Measurements from ENCODE around the gene DIDO1. TPM values are rescaled to one million over a fixed set of nuclear protein-coding genes. Genes with fewer than 3 reads are reported as not detected.

DIDO1 gene
- total RNA-seq, 1 experiment from 2014 or later: 120 TPM

DNA sequence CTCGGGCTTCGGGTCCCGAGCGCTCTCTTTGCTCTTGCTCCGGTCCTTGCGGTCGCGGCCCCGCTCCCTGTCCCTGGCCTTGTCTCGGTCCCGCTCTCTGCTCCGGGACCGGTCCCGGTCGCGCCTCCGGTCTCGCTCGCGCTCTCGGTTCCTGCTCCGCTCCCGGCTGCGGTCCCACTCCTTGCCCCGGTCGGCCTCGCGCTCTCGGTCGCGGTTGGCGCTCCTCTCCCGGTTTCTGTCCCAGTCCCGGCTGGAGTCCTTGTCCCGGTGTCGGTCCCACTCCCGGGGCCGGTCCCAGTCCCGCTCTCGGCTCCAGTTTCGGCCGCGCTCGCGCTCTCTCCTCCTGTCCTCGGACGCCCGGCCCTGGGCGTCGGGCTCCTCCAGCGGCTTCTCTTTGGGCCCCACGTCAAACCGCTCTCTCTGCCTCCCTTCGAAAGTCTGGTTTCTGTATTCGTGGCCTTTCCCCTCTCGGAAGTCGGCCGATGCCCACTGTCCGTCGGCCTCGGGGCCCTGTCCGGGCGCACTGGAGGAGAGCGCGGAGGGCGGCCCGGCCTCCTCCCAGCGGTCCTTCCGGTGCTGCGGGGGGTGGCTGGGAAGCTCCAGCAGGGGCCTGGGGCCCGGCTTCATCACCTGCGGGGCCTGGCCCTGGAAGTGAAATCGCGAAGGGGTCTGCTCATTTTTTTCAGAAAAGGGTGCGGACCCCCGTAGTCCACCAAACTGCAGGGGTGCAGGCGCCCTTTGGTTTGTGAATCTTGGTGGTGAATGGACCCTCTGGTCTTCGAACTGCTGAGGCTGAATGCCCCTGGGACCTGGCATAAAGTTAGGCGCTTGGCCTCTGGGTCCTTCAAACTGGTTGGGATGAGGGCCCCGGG is 46.8 kb downstream of the DIDO1 start:
- H3K36me3 ChIP-seq (ENCODE audit: control insufficient read depth, insufficient read depth, low read length): 0 out of 2 replicates have a peak, but pooled peaks cover 5% of the 10 kb centered on the region
- no peaks in the 10 kb centered on the region for H3K27me3 ChIP-seq (replicated peaks; ENCODE audit: control insufficient read depth, insufficient read depth, low read length)
- DNase-seq: no peak
- H3K9me3 ChIP-seq: no peaks in the 10 kb centered on the region
- peaks cover 48% of the 10 kb centered on the region for H3K36me3 Mint-ChIP-seq (ENCODE audit: insufficient read depth, unreplicated experiment)
- ChIA-PET CTCF (interaction anchor here (0.6 kb wide), 1 partner anchor 491 kb away, joined by 8 read pairs; no protein-coding TSS in a partner anchor), POLR2A (no interaction called here)
- no peak overlapping the region for H3K27ac Mint-ChIP-seq (ENCODE audit: unreplicated experiment)
- TF ChIP-seq, protein P1, sequence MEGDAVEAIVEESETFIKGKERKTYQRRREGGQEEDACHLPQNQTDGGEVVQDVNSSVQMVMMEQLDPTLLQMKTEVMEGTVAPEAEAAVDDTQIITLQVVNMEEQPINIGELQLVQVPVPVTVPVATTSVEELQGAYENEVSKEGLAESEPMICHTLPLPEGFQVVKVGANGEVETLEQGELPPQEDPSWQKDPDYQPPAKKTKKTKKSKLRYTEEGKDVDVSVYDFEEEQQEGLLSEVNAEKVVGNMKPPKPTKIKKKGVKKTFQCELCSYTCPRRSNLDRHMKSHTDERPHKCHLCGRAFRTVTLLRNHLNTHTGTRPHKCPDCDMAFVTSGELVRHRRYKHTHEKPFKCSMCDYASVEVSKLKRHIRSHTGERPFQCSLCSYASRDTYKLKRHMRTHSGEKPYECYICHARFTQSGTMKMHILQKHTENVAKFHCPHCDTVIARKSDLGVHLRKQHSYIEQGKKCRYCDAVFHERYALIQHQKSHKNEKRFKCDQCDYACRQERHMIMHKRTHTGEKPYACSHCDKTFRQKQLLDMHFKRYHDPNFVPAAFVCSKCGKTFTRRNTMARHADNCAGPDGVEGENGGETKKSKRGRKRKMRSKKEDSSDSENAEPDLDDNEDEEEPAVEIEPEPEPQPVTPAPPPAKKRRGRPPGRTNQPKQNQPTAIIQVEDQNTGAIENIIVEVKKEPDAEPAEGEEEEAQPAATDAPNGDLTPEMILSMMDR (IDR thresholded peaks at IDR 0.05; ENCODE audit: insufficient read depth in 1 of 2, low read depth in 1 of 2, low read length in 1 of 2, severe bottlenecking in 1 of 2, unreplicated experiment in 1 of 2): no peak
- intact Hi-C loops (cut with micrococcal nuclease; ENCODE audit: unreplicated experiment): no loop called here
- H3K4me3 Mint-ChIP-seq (ENCODE audit: unreplicated experiment): no peak overlapping the region
- H3K27me3 Mint-ChIP-seq (ENCODE audit: insufficient read depth, unreplicated experiment): no peaks in the 10 kb centered on the region
- peaks cover 3% of the 10 kb centered on the region for H3K4me1 ChIP-seq
- peaks cover 16% of the 10 kb centered on the region for H3K4me1 Mint-ChIP-seq (ENCODE audit: low read depth, unreplicated experiment)
- H3K4me3 ChIP-seq (ENCODE audit: low read depth, low read length): no peak overlapping the region
- H3K9me3 Mint-ChIP-seq (ENCODE audit: unreplicated experiment): no peaks in the 10 kb centered on the region
- BruUV-seq (replicated peaks): no TSS peak

DNA sequence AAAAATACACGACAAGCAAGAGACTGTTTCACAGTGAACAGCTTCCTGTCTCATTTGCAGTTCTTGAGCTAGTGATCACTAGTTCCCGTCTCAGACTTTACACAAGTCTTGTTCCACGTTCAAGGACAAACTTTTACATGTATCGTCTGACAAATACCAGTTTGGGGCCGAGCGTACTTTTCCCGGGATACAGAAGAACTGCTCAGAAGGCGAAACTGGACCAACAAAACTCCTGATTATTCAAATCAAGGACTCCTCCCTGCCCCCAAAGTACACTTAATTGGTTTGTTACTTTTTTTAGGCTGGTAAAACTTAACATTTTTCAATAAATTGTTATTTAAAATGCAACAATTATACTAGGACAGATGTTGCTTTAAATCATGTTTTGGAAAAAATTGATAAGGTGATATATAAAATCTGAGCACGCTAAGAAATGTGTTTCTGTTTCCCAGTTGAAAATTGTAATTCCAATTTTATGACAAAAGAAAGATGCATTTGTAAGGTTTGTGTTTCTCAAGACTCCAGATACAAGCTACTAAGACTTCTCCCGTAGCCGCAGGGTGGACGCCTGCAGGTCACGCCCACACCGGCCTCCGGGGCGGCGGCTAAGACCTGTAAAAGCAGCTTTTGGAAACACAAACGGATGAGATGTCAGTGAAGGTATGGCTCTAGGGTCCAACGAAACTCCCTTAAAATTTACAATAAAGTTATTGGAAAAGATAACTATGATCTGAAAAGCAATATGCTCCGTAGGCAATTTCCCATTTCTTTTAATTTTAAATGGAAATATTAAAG is 47.9 kb downstream of the DIDO1 start:
- ChIA-PET POLR2A (interaction anchor here (1.3 kb wide), 1 partner anchor 11 kb away, joined by 3 read pairs; no protein-coding TSS in a partner anchor), CTCF (interaction anchor here (0.6 to 0.7 kb wide), 2 partner anchors 41 to 492 kb away, joined by 3 to 8 read pairs; no protein-coding TSS in a partner anchor)
- Mint-ChIP-seq H3K36me3 (ENCODE audit: insufficient read depth, unreplicated experiment) (peaks cover 53% of the 10 kb centered on the region), H3K4me3 (ENCODE audit: unreplicated experiment) (no peak overlapping the region), H3K27ac (ENCODE audit: unreplicated experiment) (no peak overlapping the region), H3K4me1 (ENCODE audit: low read depth, unreplicated experiment) (peaks cover 21% of the 10 kb centered on the region), H3K9me3 (ENCODE audit: unreplicated experiment) (no peaks in the 10 kb centered on the region), H3K27me3 (ENCODE audit: insufficient read depth, unreplicated experiment) (no peaks in the 10 kb centered on the region)
- H3K36me3 ChIP-seq (ENCODE audit: control insufficient read depth, insufficient read depth, low read length): 0 out of 2 replicates have a peak, but pooled peaks cover 5% of the 10 kb centered on the region
- no peak overlapping the region for H3K4me3 ChIP-seq (ENCODE audit: low read depth, low read length)
- DNase-seq: no peak
- TF ChIP-seq, protein P1 (IDR thresholded peaks at IDR 0.05; ENCODE audit: insufficient read depth in 1 of 2, low read depth in 1 of 2, low read length in 1 of 2, severe bottlenecking in 1 of 2, unreplicated experiment in 1 of 2): no peak
- no peaks in the 10 kb centered on the region for H3K27me3 ChIP-seq (replicated peaks; ENCODE audit: control insufficient read depth, insufficient read depth, low read length)
- intact Hi-C loops (cut with micrococcal nuclease; ENCODE audit: unreplicated experiment): no loop called here
- peaks cover 9% of the 10 kb centered on the region for H3K4me1 ChIP-seq
- TSS peak; percentile 14 for BruUV-seq (replicated peaks)
- no peaks in the 10 kb centered on the region for H3K9me3 ChIP-seq

Data from Caco-2 (cell line).